ENCODE measurements around the gene ARHGEF16.

The ARHGEF16 gene

DNA sequence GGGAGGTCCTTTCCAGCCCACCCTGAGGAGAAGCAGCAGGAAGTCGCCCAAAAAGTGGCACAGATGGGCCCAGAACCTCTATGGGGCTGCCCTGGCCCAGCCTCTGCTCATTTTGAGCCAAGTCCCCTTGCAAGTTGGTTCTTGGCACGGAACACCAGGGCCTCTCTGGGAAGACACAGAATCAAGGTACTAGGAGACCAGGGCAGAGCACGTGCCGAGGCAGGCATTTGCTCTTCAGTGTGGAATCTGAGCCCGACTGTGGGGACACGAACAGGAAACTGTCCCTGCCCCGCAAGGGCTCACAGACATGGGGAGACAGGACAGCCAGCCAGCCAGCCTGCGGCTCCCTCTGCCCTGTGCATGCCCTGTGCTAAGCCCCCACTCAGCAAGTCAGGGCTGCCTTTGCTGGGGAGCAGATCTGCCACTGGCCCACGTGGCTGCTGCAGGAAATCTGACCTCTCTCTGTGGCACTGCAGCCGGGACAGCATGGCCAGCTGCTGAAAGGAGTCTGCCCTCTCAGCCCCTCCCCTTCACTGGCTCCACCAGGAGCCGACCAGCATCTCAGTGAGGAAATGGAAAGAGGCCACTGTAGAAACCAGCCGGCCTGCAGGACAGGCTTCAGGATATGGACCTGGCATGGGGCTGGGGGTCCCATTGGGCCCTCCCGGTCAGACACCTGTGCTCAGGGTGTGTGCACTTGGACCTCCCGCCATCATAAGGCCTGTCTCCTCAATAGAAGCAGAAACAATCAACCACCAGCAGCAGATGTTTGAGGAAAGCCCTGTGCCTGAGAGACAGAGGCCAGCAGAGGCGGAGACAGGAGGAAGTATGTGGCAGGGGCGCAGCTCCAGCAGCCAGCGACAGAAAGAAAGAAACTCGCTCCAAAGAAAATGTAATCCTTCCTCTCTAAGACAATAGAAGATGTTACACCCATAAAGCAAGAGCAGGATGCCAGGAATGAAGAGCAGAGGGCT is 3.7 kb downstream of the ARHGEF16 start:
- no peak for DNase-seq

DNA sequence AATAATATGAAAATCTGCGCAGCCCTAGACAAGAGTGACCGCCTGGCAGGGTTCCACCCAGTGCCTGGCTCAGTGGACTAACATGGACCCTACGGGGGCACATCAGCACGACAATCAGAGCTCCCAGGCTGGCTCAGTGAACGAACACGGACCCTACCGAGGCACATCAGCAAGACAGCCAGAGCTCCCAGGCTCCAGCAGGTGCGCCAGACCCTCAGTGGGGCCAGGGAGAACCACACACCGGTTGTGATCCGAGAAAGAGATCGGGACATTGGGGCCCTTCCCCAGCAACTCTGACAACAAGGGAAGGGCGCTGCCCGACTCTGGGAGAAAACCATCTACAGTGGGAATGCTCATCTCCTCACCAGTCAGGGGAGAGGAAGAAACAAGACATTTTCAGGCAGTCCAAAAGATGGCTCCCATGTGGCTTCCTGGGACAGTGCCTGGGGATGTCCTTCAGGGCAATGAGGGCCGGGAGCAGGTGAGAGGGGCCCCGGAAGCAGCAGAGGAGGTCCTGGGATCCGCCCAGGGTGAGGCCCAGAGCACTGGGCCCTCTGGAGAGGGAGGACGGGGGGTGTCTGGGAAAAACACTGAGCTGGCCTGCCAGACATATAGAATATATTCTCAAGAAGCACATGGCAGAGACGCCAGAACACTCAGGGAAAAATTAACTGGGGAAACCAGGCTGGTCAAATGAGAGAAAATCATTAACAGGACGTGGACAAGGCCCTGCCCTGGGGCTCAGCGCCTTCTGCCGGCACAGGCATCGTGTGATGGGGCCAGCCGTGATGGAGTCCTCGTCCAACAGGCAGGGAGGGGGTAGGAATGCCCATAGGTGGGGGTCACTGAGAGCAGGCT is 4.8 kb downstream of the ARHGEF16 start:
- no peak for DNase-seq

DNA sequence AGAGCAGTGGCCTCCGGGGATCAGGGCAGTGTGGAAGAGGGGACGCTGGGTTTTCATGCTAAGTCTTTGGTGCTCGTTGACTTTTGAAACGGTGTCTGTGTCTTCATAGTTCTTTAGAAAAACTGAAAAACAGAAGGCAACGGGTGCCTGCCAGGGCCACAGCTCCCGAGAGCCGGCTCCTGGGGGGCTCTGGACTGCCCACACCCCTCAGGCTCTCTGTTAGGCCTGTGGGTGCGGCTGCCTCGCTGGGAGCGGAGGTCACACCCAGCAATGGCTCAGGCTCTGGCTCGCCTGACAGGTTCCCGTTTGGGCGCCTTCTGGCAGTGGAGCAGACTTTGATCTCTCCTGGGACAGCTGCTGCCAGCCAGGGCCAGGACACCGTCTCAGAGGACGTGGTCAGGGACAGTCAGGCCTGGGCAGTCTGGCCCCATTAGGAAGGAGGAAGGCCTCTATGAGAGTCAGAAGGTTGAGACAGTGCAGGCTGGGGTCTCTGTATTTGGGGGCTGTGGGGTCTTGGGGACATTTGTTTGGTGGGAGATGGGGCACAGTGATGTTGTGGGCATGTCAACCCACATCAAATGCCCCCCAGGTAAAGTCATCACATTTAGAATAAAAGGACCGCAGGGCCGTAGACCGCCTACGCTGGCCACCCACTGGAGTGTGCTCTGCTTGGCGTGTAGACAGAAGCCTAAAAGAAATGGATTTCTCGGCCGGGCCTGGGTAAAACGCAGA is 5.6 kb downstream of the ARHGEF16 start:
- DNase-seq: no peak

DNA sequence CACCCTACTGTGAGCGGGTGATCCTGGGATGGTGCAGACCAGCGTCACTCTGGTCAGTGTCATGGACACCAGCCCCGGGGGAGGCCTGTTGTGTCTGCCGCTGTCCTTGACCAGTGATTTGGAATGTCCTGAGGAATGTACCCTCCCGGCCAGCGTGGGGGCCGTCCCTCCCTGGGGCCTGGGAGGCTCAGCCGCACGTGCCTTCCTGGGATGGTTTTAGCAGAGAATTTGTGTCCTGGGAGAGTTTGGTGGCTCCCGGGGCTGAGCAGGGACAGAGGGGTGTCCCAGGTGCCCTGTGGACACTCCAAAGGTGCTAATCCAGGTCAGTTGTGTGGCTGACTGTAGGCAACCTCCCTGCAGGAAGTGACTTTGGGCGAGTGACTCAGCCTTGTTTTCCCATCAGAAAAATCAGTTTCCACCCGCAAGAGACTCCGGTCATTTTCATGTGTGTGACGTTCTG is 6.2 kb downstream of the ARHGEF16 start:
- DNase-seq: no peak

DNA sequence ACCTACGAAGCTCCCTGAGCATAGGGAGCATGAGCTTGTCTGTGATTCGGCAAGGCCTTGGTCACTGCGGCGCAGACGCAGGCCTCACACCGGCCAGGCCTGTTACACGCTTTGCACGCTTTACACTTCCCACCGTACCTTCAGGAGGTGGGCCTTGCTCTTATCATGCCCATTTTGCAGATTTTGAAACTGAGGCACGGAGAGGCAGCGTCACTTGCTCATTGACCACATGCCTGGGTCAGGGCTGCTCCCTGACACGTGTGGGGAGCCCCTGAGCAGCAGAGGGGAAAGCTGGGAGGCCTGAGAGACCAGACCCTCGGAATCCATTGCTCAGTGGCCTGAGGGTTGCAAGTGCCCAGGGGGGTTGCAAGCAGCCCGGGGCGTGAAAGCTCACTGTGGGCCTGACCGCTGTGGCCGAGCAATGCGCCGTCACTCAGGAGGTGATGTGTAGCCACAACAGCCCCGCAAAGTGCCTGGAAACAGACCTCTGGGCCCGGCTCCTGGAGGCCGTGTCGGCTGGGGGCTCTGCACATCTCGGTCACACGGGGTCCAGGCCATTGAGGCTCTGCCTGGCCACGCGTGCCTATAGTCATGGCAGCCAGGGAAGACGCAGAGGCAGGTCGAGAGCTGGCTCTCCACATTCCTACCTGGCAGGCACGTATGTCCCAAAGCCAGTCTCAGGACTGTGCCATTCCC is 6.9 kb downstream of the ARHGEF16 start:
- DNase-seq: no peak

DNA sequence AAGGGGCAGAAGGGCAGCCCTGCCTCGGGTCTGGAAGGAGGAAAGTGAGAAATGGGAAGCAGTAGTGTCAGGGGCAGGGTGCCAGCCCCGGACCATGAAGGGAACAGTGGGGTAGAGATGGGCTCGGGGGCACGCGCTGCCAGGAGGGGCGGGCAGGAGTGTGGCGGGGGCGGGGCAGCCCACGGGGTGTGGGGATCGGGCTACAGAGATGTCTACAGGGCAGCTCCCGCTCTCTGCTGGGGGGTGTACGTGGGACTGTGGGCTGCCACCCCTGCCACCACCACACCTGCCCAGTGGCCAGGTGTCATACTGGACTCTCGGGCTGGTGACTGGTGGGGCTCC is 7.4 kb downstream of the ARHGEF16 start:
- no peak for DNase-seq

DNA sequence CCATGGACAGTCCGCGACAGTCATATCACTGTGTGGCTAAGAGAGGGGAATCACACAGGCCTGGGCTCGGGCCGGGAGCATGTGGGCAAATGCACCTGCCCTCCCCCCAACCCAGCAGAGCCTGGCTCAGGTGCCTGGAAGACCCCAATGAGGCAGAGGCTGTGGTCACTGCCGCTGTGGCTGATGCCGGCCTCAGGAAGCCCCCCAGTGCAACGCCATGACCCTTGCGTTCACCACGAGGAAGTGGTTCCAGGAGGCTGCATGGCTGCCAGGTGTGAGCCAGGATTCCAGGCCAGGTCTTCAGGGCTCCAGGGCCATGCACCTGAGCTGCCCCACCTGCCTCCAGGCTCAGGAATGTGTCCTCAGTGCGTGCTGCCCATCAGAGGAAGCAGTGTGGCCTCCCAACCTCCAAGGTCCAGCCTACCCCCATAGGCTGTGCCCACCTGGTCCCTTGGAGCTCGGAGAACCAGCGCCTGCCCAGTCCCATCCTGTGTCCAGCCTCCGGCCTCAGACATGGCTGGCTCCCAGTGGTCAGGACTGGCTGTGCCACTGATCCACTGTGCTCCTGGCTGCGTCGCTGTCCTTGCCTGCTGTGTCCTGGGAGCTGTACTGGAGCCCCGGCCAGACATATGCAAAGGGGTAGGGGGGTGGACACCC is 8.0 kb downstream of the ARHGEF16 start:
- DNase-seq: no peak

DNA sequence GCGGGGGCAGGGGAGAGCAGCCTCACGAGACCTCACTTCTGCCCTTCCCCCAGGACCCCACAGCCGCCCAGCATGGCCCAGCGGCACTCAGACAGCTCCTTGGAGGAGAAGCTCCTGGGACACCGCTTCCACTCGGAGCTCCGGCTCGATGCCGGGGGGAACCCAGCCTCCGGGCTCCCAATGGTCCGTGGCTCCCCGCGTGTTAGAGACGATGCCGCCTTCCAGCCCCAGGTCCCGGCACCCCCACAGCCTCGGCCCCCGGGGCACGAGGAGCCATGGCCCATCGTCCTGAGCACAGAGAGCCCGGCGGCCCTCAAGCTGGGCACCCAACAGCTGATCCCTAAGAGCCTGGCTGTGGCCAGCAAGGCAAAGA is 8.5 kb downstream of the ARHGEF16 start:
- DNase-seq: no peak

DNA sequence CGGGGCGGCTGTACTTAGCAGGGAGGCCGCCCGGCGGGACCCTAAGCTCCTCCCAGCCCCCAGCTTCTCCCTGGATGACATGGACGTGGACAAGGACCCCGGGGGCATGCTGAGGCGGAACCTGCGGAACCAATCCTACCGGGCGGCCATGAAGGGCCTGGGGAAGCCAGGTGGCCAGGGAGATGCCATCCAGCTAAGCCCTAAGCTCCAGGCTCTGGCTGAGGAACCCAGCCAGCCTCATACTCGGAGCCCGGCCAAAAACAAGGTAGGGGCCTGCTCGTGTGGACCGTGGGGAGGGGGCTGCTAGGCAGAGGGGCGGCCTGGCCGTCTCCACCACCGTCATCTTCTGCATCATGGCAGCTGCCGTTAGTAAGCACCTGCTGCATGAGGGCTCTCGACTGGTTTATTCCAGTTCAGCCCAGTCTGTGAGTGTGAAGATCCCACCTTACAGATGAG is 9.0 kb downstream of the ARHGEF16 start:
- DNase-seq: no peak

DNA sequence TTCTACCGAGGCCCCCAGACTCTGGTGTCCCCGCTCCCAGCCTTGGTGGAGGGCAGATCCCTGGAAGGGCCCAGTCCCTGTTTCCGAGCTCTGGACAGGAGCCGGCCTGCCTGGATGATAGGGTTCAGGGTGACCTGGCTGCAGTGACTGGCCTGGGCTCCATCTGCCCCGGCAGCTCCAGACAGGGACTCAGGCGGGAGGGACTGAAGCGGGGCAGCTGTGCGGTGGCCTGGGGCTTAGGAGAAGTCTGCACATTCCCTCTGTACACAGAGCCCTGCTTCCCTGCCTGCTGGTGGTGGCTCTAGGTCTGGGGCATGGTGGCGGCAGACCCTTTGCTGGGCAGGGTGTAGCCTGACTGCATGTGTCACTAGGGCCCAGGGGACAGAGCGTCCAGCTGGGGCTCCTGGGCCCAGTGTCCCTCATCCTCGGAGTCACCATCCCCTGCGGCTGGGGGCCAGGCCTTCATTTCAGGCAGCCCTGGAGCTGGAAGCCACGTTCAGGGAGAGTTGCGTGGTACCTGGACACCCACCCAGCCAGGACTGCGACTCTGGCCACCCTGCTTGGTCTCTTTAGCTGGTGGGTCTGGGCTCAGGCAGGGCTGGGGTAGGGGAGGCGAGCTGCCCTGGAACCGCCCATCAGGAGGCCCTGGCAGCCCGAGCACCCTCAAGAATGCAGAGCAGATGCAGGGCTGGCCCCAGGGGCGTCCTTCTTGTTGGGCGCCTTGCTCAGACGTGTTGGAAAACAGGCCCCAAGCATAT is 9.6 kb downstream of the ARHGEF16 start:
- DNase-seq: no peak

DNA sequence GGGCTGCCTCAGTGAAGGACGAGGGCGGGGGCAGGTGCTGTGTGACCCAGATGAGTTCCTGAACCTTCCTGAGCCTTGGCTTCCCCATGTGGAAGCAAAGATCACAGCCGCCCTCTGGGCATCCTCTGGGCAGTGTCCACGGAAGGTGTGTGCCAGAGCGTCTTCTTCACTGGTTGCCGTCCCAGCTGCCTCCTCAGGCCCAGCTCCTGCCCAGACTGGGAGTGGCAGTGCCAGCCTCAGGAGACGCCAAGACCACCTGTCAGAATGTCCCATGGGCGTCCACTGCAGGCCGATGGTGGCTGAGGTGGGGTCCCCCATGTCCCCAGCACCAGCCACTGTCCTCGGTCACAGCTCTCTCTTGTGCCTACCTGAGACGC is 10.2 kb downstream of the ARHGEF16 start:
- no peak for DNase-seq

DNA sequence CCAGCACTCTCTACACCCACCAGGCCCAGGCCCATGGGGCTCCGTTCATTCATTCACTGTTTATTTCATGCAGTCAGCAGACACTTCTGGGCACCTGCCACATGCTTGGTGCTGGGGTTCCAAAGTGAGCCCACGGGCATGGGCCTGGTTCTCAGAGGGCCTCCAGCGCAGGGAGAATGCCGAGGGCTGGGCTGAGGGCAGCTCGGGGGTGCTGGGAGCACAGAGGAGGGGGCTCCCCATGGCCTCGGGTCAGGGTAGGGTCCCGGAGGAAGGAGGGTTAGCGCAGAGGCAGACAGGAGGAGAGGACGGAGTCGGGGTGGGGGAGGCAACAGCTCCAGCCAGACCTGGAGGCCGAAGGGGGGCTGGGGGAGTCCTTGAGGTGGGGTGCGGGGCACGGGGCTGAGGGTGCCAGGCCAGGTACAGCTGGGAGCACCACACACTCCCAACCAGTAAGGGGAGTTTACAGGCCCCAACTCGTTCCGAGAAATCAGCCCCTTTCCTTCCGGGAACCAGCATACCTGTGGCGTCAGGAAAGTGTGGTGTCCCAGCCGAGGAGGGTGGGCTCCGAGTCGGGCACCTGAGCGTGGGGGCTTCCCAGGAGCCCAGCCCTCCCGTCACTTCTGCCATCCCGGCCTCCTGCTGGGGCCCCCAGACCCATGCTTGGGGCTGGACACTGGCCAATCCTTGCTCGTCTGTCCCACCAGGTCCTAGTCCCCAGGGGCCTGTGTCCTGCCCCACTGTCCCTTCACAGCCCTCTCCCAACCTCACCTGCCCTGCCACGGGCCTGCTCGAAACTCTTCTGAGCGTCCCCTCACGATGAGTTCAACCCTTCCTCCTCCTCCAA is 10.8 kb downstream of the ARHGEF16 start:
- no peak for DNase-seq

DNA sequence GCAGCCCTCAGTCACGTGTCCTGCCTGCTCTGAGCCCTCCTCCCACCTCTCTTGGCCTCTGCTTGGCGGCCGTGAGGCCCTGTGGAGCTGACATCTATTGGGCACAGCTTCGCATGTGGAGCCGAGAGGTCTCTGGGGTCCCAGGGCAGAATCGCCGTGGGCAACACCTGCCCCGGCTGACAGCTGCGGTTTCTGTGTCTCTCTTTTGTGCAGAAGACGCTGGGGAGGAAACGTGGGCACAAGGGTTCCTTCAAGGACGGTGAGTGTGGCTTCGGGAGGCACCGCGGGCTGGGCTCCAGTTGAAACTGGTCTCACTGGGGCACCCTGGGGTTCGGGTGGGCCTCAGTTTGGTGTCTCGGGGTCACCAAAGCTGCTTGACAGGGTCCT is 11.5 kb downstream of the ARHGEF16 start:
- DNase-seq: no peak

DNA sequence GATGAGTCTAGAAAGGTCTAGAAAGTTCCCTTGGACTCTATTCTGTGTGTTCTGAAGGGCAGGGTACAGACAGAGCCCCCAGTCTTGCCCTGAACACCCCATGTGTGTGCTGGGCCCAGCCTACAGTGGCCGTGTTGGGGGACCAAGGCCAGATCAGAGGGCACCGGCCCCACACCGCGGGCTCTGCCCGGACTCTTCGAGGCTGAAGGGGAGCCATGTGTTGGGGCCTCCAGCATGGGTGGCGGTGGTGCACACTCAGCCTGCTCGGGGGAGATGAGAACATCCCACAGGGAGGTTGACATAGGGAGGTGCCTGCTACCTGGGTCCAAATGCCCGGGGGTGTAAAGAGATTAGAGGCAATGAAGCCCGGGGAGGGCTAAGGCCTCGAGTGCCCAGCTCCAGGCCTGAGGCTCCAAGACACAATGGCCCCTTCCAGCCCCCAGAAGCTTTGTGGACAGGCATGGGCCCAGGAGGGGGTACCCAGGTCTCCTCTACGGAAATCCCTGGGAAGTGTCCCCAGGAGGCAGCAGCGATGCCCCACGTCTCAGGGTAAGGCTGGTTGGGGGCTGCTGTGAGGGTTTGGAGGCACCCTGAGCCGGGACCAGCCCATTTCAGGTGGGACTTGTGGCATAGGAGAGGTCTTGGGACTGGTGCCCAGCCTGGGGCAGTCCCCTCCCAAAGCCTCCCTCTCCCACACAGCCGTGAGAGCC is 12.1 kb downstream of the ARHGEF16 start:
- no peak for DNase-seq

DNA sequence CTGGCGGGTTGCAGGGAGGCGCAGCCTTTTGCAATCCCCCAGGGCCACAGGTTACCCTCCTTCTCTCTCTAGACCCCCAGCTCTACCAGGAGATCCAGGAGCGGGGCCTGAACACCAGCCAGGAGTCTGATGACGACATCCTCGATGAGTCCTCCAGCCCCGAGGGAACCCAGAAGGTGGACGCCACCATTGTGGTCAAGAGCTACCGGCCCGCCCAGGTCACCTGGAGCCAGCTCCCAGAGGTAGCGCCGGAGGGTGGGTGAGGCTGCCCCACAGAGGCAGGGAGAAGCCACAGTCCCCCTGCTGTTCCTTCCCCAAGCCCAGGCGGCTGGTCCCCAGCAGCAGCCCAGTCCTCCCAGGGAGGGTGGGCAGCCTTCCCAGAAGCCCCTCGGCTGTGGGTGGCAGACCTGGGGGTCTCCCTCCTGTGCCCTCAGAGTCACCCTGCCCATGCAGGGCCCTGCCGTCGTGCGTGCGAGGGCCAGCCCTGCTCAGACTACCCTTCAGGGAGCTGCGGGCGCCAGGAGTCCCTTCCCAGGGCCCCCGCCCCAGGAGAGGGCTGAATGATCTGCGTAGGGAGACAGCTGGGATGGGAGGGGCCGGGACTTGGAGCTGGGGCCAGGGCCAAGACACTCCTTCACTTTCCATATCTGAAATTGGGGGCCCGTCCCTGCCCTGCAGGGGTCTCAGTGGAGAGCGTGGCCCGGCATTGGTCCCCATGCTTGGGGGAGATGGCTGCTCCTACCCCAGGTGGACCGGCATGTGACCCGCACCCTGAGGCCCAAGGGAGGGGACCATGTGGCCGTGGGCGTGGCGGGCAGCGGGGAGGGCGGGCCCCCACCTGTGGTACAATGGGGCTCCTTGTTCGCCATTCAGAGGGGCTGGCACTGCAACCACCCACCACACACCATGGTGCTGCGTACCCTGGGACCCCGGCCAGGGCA is 12.9 kb downstream of the ARHGEF16 start:
- DNase-seq: no peak

DNA sequence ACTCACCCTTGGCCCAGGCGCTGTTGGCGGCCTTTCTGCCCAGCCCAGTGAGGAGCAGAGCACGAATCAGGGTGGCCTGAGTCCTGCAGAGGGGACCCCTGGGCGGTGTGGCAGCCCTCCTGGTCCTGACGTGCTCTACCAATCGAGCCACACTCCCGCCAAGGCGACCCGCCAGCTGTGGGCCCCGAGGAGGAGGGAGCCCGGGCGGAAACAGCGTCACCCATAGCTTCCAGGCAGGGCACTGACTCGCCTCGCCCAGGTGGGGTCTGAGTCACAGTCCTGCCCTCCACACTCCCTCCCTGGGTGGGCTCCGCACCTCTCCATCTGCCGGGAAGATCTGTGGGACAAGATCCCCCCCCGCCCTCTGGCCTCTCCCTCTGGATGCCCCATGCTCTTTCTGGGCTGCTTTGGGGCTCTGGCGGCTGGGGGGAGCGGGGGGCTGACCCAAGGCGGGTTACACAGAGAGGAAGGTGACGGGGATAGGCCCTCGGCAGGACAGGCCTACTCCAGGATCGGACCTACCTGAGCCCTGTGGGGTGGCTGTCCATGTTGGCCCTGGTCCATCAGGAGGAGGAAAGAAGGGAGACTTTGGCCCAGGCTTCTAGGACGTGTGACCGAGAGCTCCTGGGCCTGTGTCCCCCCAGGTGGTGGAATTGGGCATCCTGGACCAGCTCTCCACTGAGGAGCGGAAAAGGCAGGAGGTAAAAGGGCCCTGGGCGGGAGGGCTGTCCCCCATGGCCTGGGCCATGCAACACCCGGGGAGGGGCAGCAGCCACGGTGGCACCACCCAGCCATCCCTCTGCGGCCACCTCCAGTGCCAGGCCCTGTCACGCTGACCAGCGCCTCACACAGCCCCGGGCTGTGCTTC is 14.0 kb downstream of the ARHGEF16 start:
- no peak for DNase-seq

DNA sequence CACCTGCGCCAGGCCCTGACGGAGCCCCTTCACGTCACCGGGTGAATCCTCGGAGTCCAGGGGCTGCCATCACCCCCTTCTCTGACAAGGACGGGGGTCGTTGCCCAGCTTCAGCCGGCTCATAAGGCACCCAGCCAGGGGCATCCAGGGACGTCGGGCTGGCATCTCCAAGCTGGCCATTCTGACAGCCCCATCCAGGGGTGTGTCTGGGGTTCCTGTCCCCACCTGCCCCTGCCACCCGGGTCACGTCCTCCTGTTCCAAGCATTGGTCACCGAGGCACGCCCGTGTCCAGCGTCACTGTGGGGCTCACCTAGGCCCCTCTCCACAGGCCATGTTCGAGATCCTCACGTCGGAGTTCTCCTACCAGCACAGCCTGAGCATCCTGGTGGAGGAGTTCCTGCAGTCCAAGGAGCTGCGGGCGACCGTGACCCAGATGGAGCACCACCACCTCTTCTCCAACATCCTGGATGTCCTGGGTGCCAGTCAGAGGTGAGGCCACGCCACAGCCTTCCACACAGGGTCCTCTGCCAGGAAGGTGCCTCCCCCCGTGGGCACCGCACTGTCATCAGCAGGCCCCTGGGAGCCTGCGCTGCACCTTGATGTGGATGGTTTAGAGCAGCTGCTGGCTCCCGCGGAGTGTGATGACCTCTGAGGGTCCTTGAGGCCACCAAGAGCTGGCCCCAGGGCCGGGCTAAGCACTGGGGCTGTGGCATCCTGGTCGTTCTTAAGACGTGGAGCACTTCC is 14.8 kb downstream of the ARHGEF16 start:
- DNase-seq: no peak

Measured in NCI-H187 treated with DMSO at 0.1 percent for 48 hours (cell line).